HG02852 (cell line): ENCODE results near the gene ZNF35.

Experiments used
- ATAC-seq: cut with Tn5 transposase; IDR thresholded peaks from one replicate; pipeline ENCODE4 v1.9.1; 2021; ENCODE audit warnings: mild to moderate bottlenecking, moderate library complexity; ENCODE audit not compliant: unreplicated experiment

ZNF35 gene

DNA sequence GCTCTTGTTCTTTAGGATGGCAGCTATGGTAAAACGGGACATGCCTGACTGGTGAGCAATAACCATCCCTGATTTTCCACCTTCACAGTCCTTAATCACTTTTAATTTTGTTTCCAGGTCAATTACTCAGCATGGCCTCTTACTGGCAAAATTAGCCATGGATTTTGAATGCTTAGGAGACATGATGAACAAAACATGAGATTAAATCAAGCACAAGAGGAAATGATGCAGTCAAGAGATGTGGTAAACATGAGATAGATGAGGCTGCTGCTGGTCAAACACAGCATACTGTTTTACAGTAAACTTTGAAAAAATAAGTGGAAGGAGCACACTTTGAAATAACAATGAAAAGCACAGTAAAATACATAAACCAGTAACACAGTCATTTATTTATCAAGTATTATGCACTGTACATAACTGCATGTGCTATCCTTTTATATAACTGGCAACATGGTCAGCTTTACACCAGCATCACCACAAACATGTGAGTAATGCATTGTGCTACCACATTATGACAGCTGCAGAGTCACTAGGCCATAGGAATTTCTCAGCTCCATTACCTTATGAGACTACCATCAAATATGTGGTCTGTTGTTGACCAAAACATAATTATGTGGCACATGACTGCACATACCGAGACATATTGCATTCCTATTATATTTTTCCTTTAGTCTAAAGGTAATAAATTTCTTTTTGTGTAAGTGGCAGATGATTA lies 33.8 kb downstream of the ZNF35 start:
- ATAC-seq: no peak

DNA sequence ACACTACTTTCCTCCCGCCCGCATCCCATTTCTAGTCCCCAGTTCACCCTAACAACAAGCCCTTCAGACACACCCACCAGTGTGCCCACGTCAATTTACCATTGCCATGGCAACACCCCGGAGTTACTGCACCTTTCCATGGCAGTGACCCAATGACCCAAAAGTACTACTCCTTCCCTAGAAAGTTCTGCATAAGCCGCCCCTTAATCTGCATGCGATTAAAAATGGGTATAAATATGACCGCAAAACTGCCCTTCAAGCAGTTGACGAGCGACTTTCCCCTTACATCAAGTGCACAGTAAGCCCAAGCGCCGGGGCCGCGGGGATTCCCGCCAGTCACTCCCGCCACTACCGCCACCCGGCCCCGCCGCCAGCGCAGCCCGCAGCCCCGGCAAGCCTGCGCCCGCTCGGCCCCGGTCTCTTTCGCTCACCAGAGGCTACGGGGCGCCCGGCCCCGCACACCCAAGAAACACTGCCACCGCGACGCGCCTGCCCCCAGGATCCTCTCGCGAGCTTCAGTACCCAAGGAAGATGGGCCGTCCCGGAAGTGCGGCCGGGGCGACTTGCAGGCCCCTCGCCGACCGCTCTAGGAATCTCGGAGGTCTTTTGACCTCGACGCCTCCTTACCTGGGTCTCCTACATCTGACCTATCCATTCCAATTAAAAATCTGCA lies 36.7 kb downstream of the ZNF35 start:
- ATAC-seq: peak; percentile 92

GRCh38 chr3:44687898-44688297 lies 39.4 kb downstream of the ZNF35 start:
- no peak for ATAC-seq
